GM12872 (cell line): ENCODE measurements around the gene DPT.

ENCODE experiments used
- CTCF ChIP-seq: IDR thresholded peaks from 3 replicates; pipeline ENCODE4 v1.5.1; 2011; ENCODE audit warnings: low read depth, mild to moderate bottlenecking, low read length, moderate library complexity; ENCODE audit not compliant: insufficient read depth

Gene DPT

GRCh38 chr1:168728473-168729404 is at the start of gene DPT:
Gene DPT, minus strand, starts transcription at chr1:168729206. Its CDS starts 32 bp downstream, at chr1:168729174.
- TF ChIP-seq CTCF: no peak

GRCh38 chr1:168775366-168775765 is 46.4 kb upstream of the DPT start:
- no peak for TF ChIP-seq CTCF

GRCh38 chr1:168774241-168774640 is 45.2 kb upstream of the DPT start:
- TF ChIP-seq CTCF: no peak

GRCh38 chr1:168772428-168773060 is 43.5 kb upstream of the DPT start:
- no peak for TF ChIP-seq CTCF

GRCh38 chr1:168771104-168771630 is 42.2 kb upstream of the DPT start:
- TF ChIP-seq CTCF: no peak

- TF ChIP-seq CTCF: no peak
Measured at GRCh38 chr1:168767894-168768584, 39.0 kb upstream of the DPT start.

GRCh38 chr1:168766568-168766967 is 37.6 kb upstream of the DPT start:
- TF ChIP-seq CTCF: no peak
